Measurements from ENCODE around the gene SRSF2.
"Not testable (repeated sequence)": the region's sequence is repeated elsewhere in the genome, so short reads cannot be mapped to it uniquely, and the experiment has no call there.

Gene SRSF2

GRCh38 chr17:76737082-76737675, at the start of gene SRSF2:
Gene SRSF2, minus strand, starts transcription at chr17:76737331. Its CDS starts 171 bp downstream, at chr17:76737160.
- peak; percentile 95 to 98 (median 97) for DNase-seq (ENCODE audit: low read depth in 2 of 3, low spot score in 1 of 3)

- DNase-seq (ENCODE audit: low read depth in 2 of 3, low spot score in 1 of 3), result no peak
Measured at GRCh38 chr17:76784926-76785325, 47.8 kb upstream of the SRSF2 start.

- DNase-seq (ENCODE audit: low read depth in 2 of 3, low spot score in 1 of 3), result no peak
Measured at GRCh38 chr17:76783146-76783545, 46.0 kb upstream of the SRSF2 start.

GRCh38 chr17:76781056-76781982, 44.2 kb upstream of the SRSF2 start:
- no peak for DNase-seq (ENCODE audit: low read depth in 2 of 3, low spot score in 1 of 3)

GRCh38 chr17:76775021-76775600, 38.0 kb upstream of the SRSF2 start:
- DNase-seq (ENCODE audit: low read depth in 2 of 3, low spot score in 1 of 3), result no peak

- peak; percentile 20 to 30 (median 22) for DNase-seq (ENCODE audit: low read depth in 2 of 3, low spot score in 1 of 3)
Measured at GRCh38 chr17:76772842-76773525, 35.9 kb upstream of the SRSF2 start.

GRCh38 chr17:76758570-76758969, 21.4 kb upstream of the SRSF2 start:
- no peak for DNase-seq (ENCODE audit: low read depth in 2 of 3, low spot score in 1 of 3)

GRCh38 chr17:76757256-76757655, 20.1 kb upstream of the SRSF2 start:
- DNase-seq (ENCODE audit: low read depth in 2 of 3, low spot score in 1 of 3), result no peak

GRCh38 chr17:76755285-76755684, 18.2 kb upstream of the SRSF2 start:
- DNase-seq (ENCODE audit: low read depth in 2 of 3, low spot score in 1 of 3), result no peak

GRCh38 chr17:76753061-76753961, 16.2 kb upstream of the SRSF2 start:
- DNase-seq (ENCODE audit: low read depth in 2 of 3, low spot score in 1 of 3), result no peak

GRCh38 chr17:76752006-76752405, 14.9 kb upstream of the SRSF2 start:
- no peak for DNase-seq (ENCODE audit: low read depth in 2 of 3, low spot score in 1 of 3)

- DNase-seq (ENCODE audit: low read depth in 2 of 3, low spot score in 1 of 3), result no peak
Measured at GRCh38 chr17:76751416-76751993, 14.4 kb upstream of the SRSF2 start.

GRCh38 chr17:76748657-76749056, 11.5 kb upstream of the SRSF2 start:
- DNase-seq (ENCODE audit: low read depth in 2 of 3, low spot score in 1 of 3), result no peak

GRCh38 chr17:76747716-76748363, 10.7 kb upstream of the SRSF2 start:
- no peak for DNase-seq (ENCODE audit: low read depth in 2 of 3, low spot score in 1 of 3)

- DNase-seq (ENCODE audit: low read depth in 2 of 3, low spot score in 1 of 3), result not testable (repeated sequence)
Measured at GRCh38 chr17:76745785-76746184, 8.7 kb upstream of the SRSF2 start.

- no peak for DNase-seq (ENCODE audit: low read depth in 2 of 3, low spot score in 1 of 3)
Measured at GRCh38 chr17:76744747-76745146, 7.6 kb upstream of the SRSF2 start.

GRCh38 chr17:76742958-76743357, 5.8 kb upstream of the SRSF2 start:
- no peak for DNase-seq (ENCODE audit: low read depth in 2 of 3, low spot score in 1 of 3)

- no peak for DNase-seq (ENCODE audit: low read depth in 2 of 3, low spot score in 1 of 3)
Measured at GRCh38 chr17:76740329-76741118, 3.4 kb upstream of the SRSF2 start.
